DND-41 (cell line): ENCODE measurements around the gene AP1G2.
A peak's percentile ranks its signal among the peaks of the same experiment; 100 is the strongest.

Experiments
- ATAC-seq: fragments of 200-7000 bp; cut with Tn5 transposase; 3 replicates; pipeline ENCODE4 v1.9.1; 2021; ENCODE audit warnings: low read depth; ENCODE audit not compliant: insufficient read depth
- DNase-seq: peaks from one replicate; pipeline ENCODE4 v3.0.0-alpha.2; 2020
- H2AFZ ChIP-seq: 2 replicates; pipeline ENCODE4 v1.6.0; 2012; ENCODE audit warnings: low read depth, low read length
- H3K27ac ChIP-seq: 2 replicates; pipeline ENCODE4 v1.5.1; 2012; ENCODE audit warnings: low read length, inconsistent platforms
- H3K27me3 ChIP-seq: fragments of 200-600 bp; sonication (generic); 2 replicates; pipeline ENCODE4 v1.6.0; 2012; ENCODE audit warnings: low read length, mild to moderate bottlenecking, inconsistent platforms; ENCODE audit not compliant: insufficient read depth, poor library complexity
- H3K36me3 ChIP-seq: 2 replicates; pipeline ENCODE4 v1.5.1; 2012; ENCODE audit warnings: low read length, inconsistent platforms; ENCODE audit not compliant: insufficient read depth
- H3K4me1 ChIP-seq: 2 replicates; pipeline ENCODE4 v1.5.1; 2012; ENCODE audit warnings: mild to moderate bottlenecking, low read length; ENCODE audit not compliant: insufficient read depth
- H3K4me2 ChIP-seq: 2 replicates; pipeline ENCODE4 v1.6.0; 2012; ENCODE audit warnings: mild to moderate bottlenecking, moderate library complexity, low read length, inconsistent platforms; ENCODE audit not compliant: insufficient read depth
- H3K4me3 ChIP-seq, 2 experiments: fragments of 200-600 bp in 1 of 2; shearing (Covaris generic) in 1 of 2; 2 replicates each; pipeline ENCODE4 v1.5.1; 2012 to 2016; ENCODE audit warnings: inconsistent platforms in 2 of 2, low read length in 2 of 2, mild to moderate bottlenecking in 2 of 2, low read depth in 1 of 2, moderate library complexity in 1 of 2
- H3K79me2 ChIP-seq: 2 replicates; pipeline ENCODE4 v1.6.0; 2012; ENCODE audit warnings: low read length, inconsistent platforms; ENCODE audit not compliant: insufficient read depth
- H3K9ac ChIP-seq: 2 replicates; pipeline ENCODE4 v1.6.0; 2012; ENCODE audit warnings: low read depth, mild to moderate bottlenecking, inconsistent platforms, low read length, moderate library complexity
- H3K9me3 ChIP-seq: 2 replicates; pipeline ENCODE4 v1.5.1; 2012; ENCODE audit warnings: low read length, moderate library complexity, mild to moderate bottlenecking, inconsistent platforms; ENCODE audit not compliant: insufficient read depth, severe bottlenecking
- H4K20me1 ChIP-seq: 2 replicates; pipeline ENCODE4 v1.6.0; 2012; ENCODE audit warnings: low read length; ENCODE audit not compliant: insufficient read depth
- EZH2 ChIP-seq: IDR thresholded peaks from 3 replicates; pipeline ENCODE4 v1.6.1; 2012; ENCODE audit warnings: borderline replicate concordance, low read depth, mild to moderate bottlenecking, moderate library complexity, low read length, inconsistent platforms; ENCODE audit not compliant: severe bottlenecking
- TF ChIP-seq, protein P1 (sequence below): IDR thresholded peaks from 2 replicates; pipeline ENCODE4 v1.5.1; 2012; ENCODE audit warnings: borderline replicate concordance, low read length, moderate library complexity, mild to moderate bottlenecking; ENCODE audit not compliant: poor library complexity, severe bottlenecking; ENCODE audit errors: extremely low read depth

AP1G2 gene

DNA sequence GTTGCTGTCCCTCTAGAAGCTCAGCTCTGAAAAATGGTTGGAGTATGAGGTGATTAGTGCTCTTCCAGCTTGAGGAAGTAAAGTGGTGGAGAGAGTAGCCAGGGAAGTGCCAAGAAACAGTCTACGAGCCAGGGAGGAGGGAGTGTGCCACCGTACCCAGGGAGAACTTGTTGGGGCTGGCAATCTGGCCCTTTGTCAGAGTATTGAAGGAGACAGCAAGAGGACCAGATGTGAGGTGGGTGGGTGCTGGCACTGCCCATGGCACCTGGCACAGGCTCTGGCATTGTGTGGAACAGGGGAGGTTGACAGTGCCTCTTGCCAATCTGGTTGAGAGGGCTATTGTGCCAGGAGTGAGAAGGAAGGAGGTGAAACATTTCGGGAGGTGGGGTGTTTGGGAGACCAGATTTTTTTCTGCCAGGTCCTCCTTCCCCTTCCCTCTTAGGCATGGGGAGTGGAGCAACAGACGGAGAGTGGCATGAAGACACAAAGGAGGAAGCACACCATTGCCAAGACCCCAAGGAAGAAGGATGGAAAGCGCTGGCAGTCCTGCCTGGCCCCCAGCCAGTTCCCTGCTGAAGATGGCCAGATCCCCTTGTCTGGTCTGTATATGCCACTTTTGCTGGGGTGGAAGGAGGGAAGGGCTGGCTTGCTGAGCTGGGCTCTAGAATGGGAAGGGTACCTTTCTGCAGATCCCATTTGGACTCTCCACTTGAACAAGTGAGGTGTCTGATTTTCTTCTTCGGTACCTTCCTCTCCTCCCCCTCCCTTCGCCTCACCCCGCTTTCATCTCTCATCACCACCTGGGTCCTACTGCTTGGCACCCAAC, 53.6 kb downstream of the AP1G2 start:
- Histone ChIP-seq H3K4me1 (peaks cover 21% of the 10 kb centered on the region), H3K27ac (no peak overlapping the region), H2AFZ (no peak overlapping the region), H4K20me1 (no peaks in the 10 kb centered on the region), H3K36me3 (no peaks in the 10 kb centered on the region), H3K9ac (no peak overlapping the region), H3K4me2 (no peak overlapping the region), H3K27me3 (no peaks in the 10 kb centered on the region), H3K79me2 (no peaks in the 10 kb centered on the region), H3K9me3 (no peaks in the 10 kb centered on the region), H3K4me3 (no peak overlapping the region)
- no peak for TF ChIP-seq EZH2
- TF ChIP-seq, protein P1, sequence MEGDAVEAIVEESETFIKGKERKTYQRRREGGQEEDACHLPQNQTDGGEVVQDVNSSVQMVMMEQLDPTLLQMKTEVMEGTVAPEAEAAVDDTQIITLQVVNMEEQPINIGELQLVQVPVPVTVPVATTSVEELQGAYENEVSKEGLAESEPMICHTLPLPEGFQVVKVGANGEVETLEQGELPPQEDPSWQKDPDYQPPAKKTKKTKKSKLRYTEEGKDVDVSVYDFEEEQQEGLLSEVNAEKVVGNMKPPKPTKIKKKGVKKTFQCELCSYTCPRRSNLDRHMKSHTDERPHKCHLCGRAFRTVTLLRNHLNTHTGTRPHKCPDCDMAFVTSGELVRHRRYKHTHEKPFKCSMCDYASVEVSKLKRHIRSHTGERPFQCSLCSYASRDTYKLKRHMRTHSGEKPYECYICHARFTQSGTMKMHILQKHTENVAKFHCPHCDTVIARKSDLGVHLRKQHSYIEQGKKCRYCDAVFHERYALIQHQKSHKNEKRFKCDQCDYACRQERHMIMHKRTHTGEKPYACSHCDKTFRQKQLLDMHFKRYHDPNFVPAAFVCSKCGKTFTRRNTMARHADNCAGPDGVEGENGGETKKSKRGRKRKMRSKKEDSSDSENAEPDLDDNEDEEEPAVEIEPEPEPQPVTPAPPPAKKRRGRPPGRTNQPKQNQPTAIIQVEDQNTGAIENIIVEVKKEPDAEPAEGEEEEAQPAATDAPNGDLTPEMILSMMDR = no peak
- no peak for DNase-seq
- no peak for ATAC-seq

DNA sequence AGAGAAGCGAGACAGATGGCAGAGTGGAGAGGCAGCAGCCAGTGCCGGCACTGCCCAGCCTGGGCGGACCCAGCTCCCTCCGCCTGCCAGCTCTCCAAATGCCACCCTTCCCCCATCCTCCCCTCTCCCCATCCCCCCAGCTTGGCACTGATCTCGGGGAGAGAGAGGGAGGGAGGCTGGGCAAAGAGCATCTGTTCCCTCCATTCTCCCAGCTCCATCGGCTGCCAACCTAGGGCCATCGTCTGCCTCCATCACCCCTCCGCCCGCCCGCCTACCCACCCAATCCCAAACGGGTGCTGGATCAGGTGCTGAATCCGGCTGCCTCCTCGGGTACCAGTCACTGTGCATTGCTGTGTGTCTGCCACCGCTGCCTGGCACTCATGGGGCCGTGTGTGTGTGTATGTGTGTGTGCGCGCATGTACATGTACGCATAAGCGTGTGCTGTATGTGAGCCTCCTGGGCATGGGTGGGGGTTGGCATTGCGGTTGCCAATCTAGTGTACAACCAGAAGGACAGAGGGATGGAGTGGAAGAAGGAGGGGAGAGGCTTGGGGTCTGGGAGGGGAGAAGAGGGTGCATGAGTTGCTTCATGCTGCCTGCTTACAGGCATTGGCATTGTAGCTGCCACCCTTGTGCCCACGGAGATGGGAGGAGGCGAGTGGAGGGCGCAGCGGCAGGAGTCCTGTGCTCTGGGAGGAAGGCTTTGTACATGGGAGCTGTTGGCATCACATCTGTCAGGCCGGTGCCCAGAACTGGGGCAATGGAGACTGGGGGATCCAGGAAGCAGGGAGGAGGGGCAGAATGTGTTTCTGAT, 54.4 kb downstream of the AP1G2 start:
- TF ChIP-seq, protein P1 = no peak
- TF ChIP-seq EZH2 = no peak
- ATAC-seq (no peak), DNase-seq (no peak)
- no peaks in the 10 kb centered on the region for H3K36me3 ChIP-seq
- peaks cover 21% of the 10 kb centered on the region for H3K4me1 ChIP-seq
- no peaks in the 10 kb centered on the region for H3K27me3 ChIP-seq
- no peak overlapping the region for H3K4me3 ChIP-seq
- H3K27ac ChIP-seq = no peak overlapping the region
- H4K20me1 ChIP-seq = no peaks in the 10 kb centered on the region
- no peaks in the 10 kb centered on the region for H3K79me2 ChIP-seq
- peak overlapping the region; percentile 56; the same call in 1 of the 2 replicates for H2AFZ ChIP-seq
- H3K9ac ChIP-seq = no peak overlapping the region; the same call in 1 of the 2 replicates
- H3K9me3 ChIP-seq = no peaks in the 10 kb centered on the region
- H3K4me2 ChIP-seq = peak overlapping the region; percentile 74; the same call in 1 of the 2 replicates

DNA sequence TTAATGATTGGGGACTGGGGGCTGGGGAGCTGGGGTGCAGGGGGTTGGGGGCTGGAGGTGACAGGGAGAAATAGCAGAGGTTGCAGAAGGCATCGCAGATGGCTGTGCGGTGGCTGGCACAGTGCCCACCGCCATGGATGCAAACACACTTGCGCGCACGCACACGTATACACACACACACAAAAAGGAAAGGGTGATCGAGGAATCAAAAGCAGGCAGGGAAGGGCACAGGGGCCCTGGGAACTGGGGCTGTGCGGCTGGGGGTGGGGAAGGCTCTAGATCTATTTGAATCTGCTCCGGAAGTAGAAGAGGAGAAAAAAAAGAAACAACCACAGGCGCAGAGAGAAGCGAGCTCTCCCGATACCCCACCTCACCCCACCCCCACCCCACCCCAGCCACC, 55.4 kb downstream of the AP1G2 start:
- TF ChIP-seq, protein P1 = no peak
- TF ChIP-seq EZH2 = no peak
- peak overlapping the region; percentile 77 for H3K27ac ChIP-seq
- H3K4me3 ChIP-seq = peak overlapping the region in 1 of 2 experiments; percentile 54; a peak in 2 of 4 replicates
- ATAC-seq = peak; percentile 93
- H3K9ac ChIP-seq = peak overlapping the region; percentile 19; the same call in 1 of the 2 replicates
- H3K9me3 ChIP-seq = no peaks in the 10 kb centered on the region
- no peaks in the 10 kb centered on the region for H3K36me3 ChIP-seq
- no peaks in the 10 kb centered on the region for H3K27me3 ChIP-seq
- H2AFZ ChIP-seq = peak overlapping the region; percentile 90
- DNase-seq = peak; percentile 82
- peak overlapping the region; percentile 74 for H3K4me2 ChIP-seq
- H3K79me2 ChIP-seq = no peaks in the 10 kb centered on the region
- peaks cover 21% of the 10 kb centered on the region for H3K4me1 ChIP-seq
- H4K20me1 ChIP-seq = no peaks in the 10 kb centered on the region
